HS-5 (cell line): ENCODE results near the gene ANKRD53.
A peak's percentile ranks its signal among the peaks of the same experiment; 100 is the strongest.

ENCODE experiments used
- DNase-seq: peaks from one replicate; pipeline ENCODE4 v3.0.0-alpha.2; 2012; ENCODE audit warnings: low read depth

Gene ANKRD53

DNA sequence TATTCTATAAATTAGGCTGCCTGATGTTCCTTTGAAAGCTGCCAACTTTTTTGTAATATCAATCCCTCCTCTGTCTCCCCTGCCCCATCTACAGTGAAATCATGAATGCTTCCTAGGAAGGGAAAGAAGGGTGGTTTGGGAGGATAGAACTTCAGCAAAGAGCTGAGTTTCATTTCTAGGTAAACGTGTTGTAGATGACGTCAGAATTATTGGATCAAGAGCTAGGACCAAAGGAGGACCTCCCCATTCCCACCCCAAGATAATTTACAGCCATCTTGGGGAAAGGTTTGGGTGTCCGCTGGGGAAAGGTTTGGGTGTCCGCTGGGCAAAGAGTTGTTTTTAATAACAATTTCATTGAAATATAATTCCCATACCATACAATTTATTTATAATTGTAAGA lies 11.2 kb upstream of the ANKRD53 start:
- DNase-seq, result no peak

DNA sequence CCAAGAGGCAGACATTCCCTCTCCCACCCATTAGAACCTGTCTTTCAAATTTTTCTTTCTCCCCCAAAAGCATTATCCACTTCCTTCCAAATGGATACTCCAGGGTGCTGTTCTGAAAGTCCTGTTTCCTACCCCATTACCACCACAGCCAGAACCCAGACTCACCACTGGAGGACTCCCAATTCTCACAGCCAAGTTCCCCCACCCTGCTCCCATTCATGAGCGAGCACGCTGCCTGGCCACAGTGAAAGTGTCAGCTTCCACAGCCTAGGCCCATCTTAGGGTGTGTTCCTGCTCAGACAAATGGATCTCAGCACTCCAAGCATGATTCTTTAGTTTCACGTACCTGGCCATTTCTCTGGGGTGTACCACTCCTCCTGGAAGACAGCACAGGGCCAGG lies 3.8 kb upstream of the ANKRD53 start:
- no peak for DNase-seq

DNA sequence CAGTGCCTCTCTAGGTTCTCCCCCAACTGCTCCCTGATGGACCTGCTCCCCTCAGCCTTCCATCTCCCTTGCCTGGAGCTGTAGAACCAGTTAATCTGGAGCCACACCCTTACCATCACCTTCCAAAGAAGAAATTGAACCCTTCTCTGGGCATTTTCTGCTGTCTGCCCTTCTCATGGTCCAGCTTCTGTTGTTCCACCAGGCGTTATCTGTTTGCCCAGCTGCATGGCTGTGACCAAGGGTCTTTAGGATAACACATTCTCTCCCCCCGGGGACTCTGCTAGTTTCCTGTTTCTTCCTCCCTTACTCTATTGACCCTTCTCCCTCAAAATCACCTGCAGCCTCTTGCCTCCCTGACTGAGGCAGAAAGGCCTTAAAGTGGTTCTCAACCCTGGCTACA lies 3.2 kb upstream of the ANKRD53 start:
- DNase-seq, result no peak

- peak; percentile 68 for DNase-seq
Observed at GRCh38 chr2:70977605-70978205, 725 bp upstream of the ANKRD53 start.

DNA sequence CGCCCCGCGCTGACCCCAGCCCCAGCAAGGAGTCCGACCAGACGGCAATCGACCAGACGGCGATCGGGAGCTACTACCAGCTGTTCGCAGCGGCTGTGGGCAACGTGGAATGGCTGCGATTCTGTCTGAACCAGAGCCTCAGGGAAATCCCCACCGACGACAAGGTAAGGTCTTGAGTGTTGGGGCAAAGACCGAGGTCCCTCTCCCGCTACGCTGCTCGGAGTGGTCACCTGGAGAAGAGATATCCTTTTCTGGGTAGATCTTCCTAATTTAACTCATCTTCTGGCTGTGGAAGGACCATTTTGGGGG lies 704 bp downstream of the ANKRD53 start:
- DNase-seq, result no peak

DNA sequence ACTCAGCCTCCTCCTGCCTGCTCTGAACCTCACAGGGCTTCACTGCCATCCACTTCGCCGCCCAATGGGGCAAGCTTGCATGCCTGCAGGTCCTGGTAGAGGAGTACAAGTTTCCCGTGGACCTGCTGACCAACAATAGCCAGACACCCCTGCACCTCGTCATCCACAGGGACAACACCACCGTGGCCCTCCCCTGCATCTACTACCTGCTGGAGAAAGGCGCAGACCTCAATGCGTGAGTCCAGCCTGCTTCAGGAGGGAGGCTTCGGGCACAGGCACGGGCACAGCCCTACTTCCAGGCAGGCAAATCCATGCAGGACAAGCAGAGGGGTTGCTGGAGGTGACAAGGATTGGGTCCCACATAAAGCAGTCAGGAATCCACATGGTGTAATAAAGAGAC lies 1.2 kb downstream of the ANKRD53 start:
- no peak for DNase-seq

DNA sequence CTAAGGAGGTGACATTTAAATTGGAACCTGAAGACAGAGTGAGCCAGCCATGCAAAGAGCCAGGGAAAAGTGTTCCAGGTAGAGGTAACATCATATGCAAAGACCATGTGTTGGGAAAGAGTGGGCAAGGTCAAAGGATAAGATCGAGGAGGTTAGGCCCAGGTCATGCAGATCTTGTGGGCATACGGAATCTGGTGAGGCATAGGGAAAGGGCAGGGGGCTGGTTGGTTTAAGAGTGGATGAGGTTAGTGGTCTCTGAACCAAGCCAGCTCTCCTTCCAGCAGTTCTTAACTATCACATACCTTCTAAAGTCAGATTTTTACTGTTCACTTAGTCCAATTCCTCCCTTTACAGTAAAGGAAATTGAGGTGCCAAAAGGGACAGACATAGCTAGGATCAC lies 3.0 kb downstream of the ANKRD53 start:
- DNase-seq, result no peak

DNA sequence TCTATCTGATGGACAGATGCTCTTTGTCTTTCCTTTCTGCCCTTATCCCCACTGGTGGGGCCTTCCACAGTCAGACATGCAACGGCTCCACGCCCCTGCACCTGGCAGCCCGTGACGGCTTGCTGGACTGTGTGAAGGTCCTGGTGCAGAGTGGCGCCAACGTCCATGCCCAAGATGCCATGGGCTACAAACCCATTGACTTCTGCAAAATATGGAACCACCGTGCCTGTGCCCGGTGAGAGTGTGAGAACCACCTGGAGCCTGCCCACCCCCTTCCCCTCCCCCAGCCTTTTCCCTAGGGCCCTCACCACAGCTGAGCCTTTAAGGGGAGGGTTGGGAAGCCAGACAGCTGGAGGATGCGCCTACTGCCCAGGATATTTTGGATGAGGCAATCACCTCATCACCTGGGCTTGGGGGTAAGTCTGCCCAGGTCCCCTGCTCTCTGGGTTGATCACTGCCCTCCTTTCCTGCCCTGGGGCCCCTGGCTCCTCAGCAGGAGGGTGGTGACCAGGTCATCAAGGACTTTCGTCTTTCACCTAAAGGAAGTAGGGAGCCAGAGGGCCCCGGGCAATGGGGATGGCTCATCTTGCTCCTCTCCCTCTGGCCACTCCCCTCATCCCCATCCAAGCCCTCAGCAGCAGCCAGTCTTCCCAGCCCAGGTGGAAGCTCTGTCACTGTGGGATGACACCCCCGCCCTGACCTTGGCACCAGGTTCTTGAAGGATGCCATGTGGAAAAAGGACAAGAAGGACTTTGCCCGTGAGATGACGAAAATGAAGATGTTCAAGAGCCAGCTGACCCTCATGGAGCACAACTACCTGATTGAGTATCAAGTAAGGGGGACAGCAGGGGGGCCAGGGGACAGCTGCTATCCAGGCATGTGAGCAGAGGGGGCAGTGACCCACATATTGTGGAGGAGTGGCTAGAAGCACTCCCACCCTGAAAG lies 3.7 kb downstream of the ANKRD53 start:
- no peak for DNase-seq

DNA sequence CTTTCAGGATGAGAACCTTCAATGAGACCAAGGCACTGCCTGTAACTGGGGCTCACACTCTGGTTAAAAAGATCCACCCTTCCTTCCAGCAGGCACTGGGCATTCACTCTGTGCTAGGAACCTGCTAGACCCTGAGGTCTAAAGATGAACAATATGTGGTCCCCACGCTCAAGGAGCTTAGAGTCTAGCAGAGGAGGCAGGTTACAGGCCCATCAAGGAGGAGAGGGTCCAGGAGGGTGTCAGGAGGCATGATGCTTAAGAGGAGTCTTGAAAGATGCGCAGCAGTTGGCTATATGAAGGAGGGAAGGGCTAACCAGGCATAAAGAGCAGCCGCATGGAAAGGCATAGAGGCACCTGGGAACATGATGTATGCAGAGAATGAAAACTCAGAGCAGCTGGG lies 4.5 kb downstream of the ANKRD53 start:
- no peak for DNase-seq

- DNase-seq, result no peak
Observed at GRCh38 chr2:70983506-70984227, 5.2 kb downstream of the ANKRD53 start.

DNA sequence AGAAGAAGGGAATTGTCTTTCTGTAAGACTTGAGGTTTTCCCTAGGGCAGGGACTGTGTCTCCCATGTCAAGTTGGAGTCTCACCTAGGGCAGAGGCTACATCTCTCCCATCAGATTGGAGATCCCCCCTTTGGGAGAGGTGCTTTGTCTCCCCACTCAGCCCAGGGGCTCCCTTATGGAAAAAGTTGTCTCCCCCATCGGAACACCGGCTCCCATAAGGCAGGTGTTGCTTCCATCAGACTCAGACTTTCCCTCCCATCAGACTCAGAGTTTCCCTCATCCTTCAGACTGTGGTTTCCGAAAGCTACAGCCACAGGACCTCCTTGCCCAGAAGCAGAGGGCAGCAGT lies 5.8 kb downstream of the ANKRD53 start:
- no peak for DNase-seq

GRCh38 chr2:70984576-70985282 lies 6.3 kb downstream of the ANKRD53 start:
- DNase-seq, result no peak

DNA sequence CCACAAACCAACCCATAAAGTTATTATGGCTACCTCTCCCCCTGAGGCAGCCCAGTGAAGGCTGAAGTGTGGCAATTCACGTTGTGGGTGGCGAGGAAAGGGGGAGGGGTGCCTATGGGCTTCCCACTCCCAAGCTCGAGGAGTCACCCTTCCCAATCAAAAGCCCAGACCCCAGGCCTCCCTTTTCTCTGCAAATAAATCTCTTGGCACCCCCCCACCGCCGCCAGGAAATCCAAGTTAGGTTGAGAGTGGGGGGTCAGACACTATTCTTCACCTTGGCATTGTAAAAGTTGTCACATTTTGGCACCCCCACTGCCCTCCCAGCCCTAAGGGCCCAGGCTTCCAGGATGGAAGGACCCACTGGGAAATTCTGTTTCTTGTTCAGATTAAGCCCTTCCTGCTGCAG lies 6.9 kb downstream of the ANKRD53 start:
- DNase-seq, result no peak

- no peak for DNase-seq
Observed at GRCh38 chr2:70985956-70986355, 7.5 kb downstream of the ANKRD53 start.

GRCh38 chr2:70986499-70987189 lies 8.2 kb downstream of the ANKRD53 start:
- DNase-seq, result no peak

GRCh38 chr2:70987386-70987785 lies 9.0 kb downstream of the ANKRD53 start:
- DNase-seq, result no peak

- no peak for DNase-seq
Observed at GRCh38 chr2:70988151-70988550, 9.7 kb downstream of the ANKRD53 start.

DNA sequence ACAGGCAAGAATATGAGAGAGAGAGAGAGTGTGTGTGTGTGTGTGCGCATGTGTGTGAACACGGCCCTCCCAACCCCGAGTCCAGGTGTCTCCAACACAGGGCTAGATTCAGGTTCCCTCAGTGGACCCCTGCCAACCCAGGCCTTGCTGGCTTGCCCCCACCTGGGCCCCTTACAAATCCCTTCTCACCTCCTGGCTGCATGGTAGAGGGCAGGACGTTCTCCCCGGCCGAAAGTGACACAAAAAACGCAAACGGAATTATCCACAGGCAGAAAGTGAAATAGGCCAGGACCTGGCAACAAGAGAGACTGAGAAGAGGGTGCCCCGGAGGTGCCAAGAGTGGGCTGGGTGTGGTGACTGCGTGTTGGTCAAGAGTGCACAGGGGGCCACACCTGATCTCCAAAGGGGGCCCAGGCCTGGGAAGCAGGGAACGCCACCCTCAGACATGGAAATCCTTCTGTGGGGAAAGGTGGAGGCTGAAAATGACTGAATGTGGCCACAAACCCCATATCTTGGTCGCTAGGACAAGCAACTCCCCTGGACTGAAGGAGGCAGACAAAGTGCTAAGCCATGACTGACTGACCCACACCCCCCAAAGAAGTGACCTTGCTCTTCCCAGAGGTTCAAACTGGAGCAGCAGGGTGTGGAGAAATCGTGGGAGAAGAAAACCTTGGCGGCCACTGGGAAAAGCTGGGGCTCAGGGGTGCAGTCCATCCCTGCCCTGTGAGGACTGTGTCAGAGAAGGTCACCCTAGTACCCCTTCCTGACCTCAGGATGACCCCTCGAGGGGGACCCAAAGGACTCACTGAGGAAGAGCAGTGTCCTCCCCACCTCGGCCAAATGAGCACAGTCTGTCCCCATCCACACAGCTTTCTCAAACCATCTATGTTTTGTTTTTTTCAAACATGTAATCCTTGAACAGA lies 10.6 kb downstream of the ANKRD53 start:
- no peak for DNase-seq

DNA sequence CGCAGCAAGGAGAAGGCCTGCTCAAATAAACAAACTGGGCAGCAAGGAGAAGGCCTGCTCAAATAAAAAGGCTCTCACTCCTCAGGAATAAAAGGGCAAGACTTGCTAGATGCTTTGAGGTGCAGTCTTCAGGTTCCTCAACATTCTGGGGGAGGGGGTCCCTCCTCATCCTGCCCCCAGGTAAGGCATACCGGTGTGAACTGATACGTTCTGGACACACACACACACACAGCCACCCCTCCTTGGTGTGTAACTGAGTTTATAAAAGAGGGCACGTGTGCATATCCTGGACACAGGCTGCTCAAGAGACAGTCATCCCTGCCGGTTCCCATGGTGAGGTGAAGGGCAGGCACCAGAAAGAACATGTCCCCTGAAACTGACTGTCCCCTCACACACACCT lies 11.8 kb downstream of the ANKRD53 start:
- DNase-seq, result no peak

DNA sequence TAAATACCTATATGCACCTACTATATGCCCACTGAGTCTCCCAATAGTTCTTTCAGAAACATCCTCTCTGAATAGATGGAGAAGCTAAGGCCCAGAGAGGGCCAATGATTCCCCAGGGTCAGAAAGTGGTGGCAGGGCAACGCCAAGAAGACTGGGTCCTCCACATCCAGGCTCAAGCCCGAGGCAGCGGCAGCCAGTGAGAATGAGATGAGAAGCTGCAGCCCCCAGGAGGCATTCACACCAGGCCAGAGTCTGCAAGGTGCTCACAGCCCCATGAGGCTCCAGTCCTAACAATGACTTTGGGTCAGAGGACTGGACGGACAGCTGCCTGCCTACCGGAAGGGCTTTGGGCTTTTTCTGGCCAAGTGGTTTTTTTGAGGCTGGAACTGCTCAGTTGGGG lies 12.7 kb downstream of the ANKRD53 start:
- no peak for DNase-seq

DNA sequence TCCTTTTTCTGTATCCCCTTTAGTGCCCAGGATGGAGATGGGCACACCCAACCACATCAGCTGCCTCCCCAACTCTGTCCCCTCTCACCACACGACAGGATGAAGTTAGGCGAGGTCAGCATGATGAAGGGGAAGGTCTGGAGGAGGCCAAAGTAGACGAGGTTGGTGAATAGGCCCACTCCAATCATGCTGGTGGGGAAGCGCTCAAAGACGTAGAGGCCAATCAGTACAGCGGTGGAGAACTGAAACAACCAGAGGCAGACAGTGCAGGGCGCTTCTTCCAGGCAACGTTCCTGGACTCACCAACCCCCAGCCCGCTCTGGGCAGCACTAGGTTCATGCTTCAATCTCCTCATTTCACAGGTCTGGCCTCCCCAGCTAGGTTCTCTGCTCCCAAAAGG lies 13.3 kb downstream of the ANKRD53 start:
- no peak for DNase-seq
